Measurements from ENCODE around the gene DNALI1.
"Not testable (repeated sequence)": the region's sequence is repeated elsewhere in the genome, so short reads cannot be mapped to it uniquely, and the experiment has no call there.

DNALI1 gene

DNA sequence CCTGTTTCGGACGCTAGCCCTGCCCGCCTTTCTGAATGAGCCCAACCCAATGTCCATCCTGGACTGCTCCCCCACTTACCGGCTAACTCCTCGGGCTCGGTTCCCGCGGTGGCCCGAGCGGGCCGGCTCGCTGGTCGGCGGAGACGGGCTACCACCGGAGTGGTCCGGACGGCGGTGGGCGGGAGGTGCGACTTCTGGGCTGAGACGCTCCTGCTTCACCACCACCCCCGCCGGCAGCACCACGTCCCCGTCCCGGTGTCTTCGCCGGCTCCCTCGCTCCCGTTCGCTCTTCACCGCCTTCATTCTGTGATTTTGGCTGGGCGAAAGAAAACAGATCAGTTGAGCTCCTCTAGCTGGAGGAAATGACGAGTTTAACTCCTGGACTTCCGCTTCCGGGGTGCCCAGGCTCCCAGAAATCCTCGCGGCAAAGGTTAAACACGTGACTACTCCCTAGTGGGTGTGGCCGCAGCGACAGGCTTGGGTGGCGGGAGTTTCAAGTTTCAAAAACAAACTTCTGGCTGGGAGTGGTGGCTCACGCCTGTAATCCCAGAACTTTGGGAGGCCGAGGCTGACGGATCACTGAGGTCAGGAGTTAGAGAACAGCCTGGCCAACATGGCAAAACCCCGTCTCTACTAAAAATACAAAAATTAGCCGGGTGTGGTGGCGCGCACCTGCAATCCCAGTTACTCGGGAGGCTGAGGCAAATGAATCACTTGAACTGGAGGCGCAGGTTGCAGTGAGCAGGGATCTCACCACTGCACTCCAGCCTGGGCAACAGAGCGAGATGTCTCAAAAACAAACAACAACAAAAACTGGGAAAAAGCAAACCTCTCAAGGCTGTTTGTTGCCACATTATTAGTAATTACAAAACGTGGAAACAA, 2.6 kb upstream of the DNALI1 start, which contains the start of gene SNIP1:
Gene SNIP1 (minus strand): TSS at position 367 of the 882 bp plus-strand sequence. CDS start 64 bp downstream, at position 303.
- peak; percentile 99 for DNase-seq (ENCODE audit: low spot score)

DNA sequence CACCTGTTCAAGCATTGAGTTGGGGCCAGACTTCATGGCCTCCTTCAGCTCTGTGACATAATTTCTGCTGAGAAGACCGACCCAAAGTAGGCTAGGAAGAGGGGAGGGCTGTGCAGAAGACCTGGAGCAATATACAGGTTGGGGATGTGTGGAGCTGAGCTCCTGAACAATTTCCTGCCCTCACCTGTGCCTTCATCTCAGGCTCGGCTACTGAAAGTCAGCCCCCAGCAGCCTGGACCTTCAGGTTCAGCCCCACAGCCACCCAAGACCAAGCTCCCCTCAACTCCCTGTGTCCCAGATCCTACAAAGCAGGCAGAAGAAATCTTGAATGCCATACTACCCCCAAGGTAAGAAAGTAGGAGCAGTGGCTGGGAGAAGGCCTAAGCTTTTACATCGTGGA, 662 bp downstream of the DNALI1 start:
- no peak for DNase-seq (ENCODE audit: low spot score)

DNA sequence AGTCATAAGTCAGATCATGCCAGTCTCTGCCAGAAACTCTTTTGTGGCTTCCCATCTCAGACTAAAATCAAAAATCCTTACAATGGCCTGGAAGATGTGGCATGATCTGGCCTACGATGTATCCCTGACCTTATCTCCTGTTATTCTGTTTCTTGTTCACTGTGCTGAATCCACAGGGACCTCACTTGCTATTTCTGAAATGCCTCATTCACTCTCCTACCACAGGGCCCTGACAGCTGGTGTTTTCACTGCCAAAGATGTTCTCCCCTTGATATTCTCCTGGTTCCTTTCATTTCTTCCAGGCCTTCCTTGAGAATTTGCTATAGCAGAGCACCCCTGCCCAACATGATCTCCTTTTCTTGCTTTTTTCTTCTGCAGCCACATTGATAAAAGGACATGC, 1.7 kb downstream of the DNALI1 start:
- DNase-seq (ENCODE audit: low spot score): no peak

DNA sequence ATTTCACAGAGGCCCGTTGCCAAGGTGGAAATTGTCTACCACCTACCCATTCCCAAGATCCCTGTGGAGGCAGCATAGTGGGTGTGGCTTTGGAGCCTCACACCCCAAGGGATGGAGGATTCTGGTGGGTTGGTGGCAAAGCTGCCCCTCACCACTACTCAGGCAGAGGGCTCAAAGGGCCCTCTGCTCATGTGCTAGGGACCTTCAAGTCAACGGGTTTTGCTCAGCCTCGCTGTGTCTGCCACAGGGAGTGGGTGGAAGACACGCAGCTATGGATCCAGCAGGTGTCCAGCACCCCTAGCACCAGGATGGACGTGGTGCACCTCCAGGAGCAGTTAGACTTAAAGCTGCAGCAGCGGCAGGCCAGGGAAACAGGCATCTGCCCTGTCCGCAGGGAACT, 2.3 kb downstream of the DNALI1 start:
- no peak for DNase-seq (ENCODE audit: low spot score)

DNA sequence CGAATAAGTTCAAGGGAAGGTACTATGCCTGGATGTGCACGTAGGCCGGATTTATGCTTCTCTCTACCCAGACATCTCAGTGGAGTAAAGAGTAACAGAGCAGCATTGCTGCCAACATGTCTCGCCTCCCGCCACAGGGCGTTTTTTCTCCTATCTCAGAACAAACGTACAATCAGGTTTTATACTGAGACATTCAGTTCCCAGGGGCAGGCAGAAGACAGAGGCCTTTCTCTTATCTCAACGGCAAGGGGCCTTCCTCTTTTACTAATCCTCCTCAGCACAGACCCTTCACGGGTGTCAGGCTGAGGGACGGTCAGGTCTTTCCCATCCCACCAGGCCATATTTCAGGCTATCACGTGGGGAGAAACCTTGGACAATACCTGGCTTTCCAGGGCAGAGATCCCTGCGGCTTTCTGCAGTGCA, 3.2 kb downstream of the DNALI1 start:
- not testable (repeated sequence) for DNase-seq (ENCODE audit: low spot score)

DNA sequence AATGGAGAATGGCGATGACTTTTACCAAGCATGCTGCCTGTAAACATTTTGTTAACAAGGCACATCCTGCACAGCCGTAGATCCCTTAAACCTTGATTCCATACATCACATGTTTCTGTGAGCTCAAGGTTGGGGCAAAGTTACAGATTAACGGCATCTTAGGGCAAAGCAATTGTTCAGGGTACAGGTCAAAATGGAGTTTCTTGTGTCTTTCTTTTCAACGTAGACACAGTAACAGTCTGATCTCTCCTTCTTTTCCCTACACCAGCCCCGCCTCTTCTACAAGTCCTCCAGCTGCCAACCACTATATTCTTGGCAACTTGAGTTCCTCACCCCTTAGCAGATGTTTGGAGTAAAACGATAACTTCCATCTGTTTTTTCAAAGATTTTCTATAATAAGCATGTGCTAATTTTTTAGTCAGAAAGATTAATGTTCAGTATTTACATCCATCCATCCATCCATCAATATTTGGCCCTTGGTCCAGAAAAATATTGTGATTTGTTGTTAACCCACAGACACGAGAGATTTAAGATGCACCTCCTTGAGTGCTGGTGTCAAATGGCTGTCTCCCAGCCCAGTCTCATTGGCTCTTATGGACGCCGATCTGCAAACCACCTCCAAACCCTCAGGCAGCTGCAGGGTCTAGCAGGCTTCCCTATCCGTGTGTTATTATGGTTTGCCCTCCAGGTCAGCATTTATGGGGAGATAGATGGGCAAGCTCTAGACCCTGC, 3.8 kb downstream of the DNALI1 start:
- DNase-seq (ENCODE audit: low spot score): no peak

DNA sequence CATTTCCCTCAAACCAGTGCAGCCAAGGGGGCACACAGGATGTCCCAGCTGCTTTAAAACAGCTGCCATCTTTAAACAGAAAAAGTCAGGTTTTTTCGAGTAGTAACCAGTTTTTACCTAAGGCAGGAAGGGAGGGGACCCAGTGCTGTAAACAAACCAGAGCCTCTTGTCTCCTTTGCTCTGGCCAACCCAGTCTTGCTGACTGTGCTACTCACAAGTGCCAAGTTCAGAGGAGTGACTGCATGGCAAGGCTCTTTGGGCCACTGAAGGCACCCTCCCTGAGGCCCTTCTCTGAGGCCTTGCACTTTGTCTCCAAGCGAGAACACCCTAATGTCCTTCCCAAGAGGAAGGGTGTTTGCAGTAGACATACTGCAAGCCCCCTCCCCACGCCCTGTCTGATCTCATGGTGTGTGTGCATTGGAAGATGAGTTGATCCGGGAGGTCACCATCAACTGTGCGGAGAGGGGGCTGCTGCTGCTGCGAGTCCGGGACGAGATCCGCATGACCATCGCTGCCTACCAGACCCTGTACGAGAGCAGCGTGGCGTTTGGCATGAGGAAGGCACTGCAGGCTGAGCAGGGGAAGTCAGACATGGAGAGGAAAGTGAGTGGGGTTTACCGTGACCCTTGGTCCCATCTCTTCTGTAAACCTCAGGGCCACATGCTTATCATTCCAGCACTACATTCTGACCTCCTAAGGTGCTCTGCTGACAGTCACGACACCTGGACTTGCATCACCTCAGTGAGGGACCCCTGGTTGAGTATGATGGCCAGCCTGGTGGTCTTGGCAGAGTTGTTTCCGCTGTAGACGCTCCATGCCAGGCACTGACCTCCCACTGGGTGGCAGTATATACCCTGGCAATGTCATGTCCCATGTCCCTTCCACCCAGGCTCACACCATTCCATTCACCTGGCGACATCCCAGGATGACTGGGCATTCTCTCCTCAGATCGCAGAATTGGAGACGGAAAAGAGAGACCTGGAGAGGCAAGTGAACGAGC, 4.7 kb downstream of the DNALI1 start:
- peak; percentile 55 for DNase-seq (ENCODE audit: low spot score)

DNA sequence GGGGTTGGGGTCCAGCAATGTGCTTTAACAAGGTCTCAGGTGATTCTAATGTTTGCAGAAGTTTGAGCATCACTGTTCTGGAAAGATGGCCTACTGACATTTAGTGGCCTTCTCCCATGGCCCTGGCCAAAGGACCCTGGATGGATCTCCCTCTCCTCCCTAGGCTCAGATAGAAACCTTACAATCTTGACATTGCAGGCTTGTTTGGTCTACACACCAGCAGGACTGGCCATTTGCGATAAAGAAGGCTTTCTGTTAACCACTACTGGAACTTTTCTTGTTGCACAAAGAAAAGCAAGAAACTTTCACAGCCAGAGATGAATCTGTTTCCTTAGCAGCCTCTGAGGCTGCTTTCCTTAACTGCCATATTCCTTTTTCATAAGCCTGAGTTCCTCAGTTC, 6.2 kb downstream of the DNALI1 start:
- DNase-seq (ENCODE audit: low spot score): no peak

DNA sequence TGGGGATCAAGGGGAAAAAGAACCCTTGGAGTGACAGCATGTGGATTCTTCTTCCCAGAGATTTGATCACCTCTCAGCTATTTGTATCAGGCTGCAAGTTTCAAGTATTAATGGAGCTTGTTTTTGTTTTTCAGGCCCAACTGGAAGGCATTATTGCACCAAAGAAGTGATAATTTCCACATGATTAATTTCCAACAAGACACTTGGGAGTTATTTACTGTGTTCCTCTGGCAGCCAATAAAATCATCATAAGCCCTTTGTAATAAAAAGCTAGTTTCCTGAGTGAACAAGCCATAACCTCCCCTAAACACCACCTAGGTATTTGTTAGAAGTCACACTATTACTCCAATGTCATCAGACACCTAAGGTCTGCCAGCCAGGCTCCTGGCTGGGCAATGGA, 8.2 kb downstream of the DNALI1 start:
- no peak for DNase-seq (ENCODE audit: low spot score)

DNA sequence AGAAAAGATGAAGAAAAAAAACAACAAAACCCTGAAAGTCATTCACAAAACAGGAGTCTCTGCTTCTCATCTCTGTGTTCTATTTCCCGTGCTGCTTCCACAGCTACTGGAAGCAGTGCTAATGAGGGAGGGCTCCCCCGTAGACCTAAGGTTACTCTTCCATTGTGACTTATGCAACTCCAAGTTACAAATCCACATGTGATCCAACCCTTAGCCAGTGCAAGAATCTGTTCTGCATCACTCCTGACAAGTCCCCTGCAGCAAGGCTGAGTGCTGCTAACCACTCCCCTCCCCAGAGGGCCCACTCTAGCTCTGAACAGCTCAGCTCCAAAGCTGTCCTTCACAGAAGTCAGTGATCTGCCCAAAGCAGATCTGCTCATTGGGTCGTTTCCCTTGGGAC, 10.3 kb downstream of the DNALI1 start:
- no peak for DNase-seq (ENCODE audit: low spot score)

DNA sequence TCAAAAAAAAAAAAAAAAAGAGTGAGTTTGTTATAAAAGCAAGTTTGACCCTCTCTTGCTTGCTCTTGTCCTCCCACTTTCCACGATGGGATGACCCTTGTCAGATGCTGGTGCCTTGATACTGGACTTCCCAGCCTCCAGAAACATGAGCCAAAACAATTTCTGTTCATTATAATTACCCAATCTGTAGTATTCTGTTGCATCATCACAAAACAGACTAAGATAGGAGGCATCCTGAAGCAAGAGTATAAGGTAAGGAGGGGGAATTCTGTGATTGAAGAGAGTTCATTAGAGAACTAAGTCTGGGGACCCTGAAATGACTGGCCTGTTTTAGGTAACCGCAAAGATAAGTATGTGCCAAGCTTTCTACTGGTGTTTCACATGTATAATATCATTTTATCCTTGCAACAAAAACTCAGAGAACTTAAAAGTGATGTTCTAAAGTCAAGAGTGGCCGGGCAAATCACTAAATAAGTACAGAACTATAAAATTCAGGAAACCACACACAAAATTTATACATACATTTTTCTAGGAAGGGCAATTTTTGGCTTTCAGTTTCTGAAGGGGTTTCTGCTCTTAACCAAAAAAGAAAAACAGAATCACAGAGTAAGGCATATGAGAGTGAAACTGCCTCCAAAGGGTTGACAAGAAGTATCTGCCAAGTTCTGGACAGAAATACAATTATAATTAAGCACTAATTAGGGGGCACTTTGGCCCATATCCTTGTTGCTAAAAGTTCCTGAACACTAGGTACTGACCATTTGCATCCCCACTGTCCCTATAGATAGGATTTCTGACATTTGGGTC, 14.0 kb downstream of the DNALI1 start:
- DNase-seq (ENCODE audit: low spot score): no peak

DNA sequence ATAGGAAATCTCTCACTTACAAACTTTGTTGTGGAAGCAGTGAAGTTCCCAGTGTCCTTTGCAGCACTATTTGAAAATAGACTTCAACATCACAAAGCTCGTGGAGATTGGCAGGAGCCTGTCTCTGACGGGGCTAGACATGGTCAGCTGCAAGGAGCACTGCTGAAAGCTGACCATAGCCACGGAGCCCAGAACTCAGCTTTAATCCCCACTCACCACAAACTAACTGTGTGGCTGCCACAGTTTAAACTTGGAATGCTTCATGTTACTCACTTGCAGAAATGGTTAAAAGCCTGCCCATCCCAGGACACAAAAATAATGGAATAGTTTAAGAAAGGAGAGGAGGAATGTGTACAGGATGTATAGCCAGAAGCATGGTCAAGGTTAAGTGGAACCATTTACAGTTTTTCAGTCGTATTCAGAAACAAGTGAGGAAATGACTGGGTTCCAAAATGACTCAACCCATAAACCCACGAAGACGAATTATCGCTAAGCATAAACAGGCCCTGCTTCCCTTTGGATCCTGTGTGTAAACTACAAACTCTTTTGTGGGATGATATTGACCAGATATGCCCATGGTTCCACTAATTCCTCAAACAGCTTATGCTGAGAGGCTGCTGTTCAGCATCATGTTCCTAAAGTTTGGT, 18.2 kb downstream of the DNALI1 start:
- DNase-seq (ENCODE audit: low spot score): peak; percentile 68

DNA sequence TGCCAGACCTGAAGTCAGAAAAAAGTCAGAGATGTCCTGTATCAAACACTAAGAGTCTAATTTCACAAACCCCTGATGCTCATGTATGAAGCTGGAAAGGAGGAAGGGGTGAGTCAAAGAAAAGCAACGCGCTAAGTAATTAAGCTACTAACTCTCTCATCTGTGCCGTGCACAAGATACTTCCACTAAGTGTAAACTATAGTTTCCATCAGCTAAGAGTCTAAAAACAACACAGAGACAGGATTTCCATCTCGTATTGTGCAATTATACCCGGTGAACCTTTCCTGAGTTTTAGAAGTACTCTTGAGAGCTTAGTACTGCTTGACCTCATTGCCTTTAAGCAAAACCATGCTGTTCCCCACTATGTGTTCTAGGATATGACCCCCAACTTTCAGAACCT, 19.0 kb downstream of the DNALI1 start:
- DNase-seq (ENCODE audit: low spot score): no peak

DNA sequence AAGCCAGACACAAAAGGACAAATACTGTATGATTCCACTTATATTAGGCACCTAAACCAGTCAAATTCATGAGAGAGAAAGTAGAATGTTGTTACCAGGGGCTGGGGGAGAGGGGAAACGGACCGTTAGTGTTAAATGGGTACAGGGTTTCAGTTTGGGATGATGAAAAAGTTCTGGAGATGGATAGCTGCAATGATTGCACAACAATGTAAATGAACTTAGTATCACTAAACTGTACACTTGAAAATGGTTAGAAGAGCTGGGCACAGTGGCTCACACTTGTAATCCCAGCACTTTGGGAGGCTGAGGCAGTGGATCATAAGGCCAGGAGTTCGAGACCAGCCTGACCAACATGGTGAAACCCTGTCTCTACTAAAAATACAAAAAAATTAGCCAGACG, 27.8 kb downstream of the DNALI1 start:
- DNase-seq (ENCODE audit: low spot score): not testable (repeated sequence)

DNA sequence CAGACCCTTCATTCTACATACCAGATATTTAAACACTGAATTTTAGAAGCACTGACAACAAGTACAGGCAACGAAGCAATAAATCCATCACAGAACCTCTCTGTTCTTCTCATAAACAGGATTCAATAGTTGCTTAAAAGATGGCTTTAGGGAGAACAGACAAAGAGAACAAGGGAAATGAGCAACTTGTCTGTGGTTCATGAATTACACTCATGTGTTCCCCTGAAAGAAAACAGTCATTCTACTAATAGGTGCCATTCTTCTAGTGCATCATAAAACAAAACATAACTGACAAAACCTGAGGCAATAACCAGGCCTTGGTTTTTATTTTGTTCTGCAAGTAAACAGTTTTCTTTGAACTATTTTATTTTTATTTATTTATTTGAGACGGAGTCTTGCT, 32.2 kb downstream of the DNALI1 start:
- no peak for DNase-seq (ENCODE audit: low spot score)

DNA sequence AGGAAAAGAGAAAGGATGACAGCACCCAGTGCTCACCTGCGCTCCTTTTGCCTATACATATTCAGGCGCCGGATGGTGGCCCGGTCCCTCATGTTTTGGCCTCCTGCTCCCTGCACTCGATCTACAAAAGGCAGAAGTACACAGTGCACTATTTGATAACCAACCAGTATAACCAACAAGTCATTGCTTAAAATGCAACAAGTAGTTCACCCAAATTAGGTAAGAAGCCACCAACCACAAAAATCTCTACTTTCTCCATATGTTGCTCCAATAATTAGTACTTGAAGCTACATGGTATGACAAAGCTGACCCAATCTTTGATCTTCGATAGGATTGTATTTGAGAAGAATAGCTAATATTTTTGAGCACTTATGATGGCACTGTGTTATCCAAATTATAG, 37.0 kb downstream of the DNALI1 start:
- no peak for DNase-seq (ENCODE audit: low spot score)

DNA sequence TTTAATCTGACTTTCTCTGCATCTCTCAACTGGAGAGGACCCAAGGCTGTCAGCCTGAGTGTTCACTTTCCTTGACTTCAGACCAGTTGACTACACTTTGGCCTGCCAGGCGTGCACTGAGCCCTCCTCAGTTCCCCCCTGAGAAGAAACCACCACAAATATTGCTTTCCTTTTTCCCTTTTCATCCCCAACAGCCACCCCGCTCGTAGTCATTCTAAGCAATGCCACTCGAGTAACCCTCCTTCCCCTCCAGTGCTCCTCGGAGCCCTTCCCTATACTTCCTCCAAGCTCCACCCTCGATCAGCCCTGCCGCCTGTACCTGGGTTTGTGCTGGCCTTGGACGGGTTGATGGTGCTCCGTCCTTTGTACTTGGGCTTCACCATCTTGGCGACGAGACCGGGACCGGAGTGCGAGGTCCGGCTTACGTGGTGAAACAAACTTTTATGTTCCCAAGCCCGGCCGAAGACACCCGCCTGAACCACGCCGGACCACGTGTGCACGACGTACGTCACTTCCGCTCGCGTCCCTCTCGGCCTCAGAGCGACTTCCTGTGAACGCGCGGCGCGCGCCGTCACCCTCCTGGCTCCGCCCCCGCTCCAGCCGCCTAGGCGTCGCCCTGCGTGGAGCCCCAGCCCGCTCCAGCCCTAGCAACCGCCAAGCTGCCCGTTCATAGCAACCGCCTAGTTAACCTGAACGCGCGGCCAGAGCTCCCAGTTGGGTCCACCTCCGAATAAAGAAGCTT, 38.9 kb downstream of the DNALI1 start, which contains the start of gene GNL2:
Gene GNL2 (minus strand): TSS at position 498 of the 742 bp plus-strand sequence. CDS start 115 bp downstream, at position 383.
- DNase-seq (ENCODE audit: low spot score): peak; percentile 99

DNA sequence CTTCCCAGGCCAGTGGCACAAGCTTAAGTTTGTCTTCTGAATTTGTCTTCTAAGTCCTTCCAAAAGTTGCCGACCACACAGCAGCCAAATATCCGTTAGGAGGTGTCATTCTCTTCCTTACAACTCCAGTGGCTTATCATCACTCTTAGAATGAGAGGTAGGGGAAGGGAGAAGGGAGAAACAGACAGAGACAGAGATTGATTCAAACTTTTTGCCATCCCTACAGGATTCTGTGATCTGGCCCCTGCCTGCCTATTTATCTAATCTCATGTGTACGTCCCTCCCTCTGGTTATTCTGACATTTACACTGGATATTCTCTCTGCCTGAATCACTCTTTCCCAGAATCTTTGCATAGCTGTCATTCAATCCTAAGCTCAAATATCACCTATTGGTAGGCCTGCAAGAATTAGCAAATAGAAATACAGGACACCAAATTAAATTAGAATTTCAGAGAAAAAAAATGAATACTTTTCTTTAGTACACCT, 39.5 kb downstream of the DNALI1 start:
- no peak for DNase-seq (ENCODE audit: low spot score)

DNA sequence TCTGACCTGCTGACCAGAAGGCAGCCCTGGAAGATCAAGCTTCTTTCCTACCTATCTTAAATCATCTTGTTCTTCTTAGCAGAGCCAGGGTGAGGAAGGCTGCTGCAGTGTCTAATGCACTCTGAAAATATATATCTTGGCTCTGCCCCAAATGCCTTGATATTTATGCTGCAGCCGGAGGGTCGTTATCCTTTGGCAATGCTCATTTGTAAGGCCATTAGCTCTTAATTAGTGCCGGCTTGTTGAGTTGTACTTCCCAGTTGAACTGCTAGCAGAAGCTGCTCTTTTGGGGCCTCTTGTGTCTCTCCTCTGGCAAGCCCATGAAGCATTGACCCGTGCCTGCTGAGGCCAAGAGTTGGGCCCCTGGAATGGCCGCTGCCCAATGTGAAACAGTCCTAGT, 43.2 kb downstream of the DNALI1 start:
- DNase-seq (ENCODE audit: low spot score): no peak

DNA sequence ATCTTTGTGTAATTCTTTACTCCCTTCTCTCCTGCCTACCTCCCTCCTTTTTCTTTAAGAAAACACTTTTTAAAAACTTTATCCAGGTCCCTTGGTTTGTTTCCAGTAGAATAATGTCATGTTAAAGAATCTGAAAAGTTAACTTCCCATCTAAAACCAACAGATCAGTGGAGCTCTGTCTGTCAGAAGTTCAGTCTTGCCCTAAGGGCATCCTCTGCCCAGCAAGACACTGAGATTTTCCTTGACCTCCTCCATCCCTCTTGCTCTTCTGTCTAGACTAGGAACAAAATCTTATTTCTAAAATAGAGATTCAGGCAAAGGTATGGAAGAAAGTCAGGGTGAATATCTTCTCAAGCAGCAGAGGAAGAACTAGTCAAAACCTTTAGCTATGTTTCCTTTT, 44.7 kb downstream of the DNALI1 start:
- DNase-seq (ENCODE audit: low spot score): no peak
